Ascending aorta (tissue), 2 donors: ENCODE results near the gene SCN3A. TPM values are rescaled to one million over a fixed set of nuclear protein-coding genes. Genes with fewer than 3 reads are reported as not detected.

ENCODE experiments used
- DNase-seq, 2 donors: peaks; one replicate each; pipeline ENCODE4 v3.0.0-alpha.2; 2019; ENCODE audit warnings: low spot score in 2 of 2
- H3K27ac ChIP-seq, 2 donors: fragments of 200-600 bp; sonication (generic); one replicate each; pipeline ENCODE4 v1.5.1; 2016 to 2017; ENCODE audit warnings: mild to moderate bottlenecking in 1 of 2
- H3K27me3 ChIP-seq: fragments of 200-600 bp; sonication (generic); one replicate; pipeline ENCODE4 v1.5.1; 2017
- H3K36me3 ChIP-seq, 2 donors: fragments of 200-600 bp; sonication (generic); one replicate each; pipeline ENCODE4 v1.5.1; 2016
- H3K4me1 ChIP-seq, 2 donors: fragments of 200-600 bp; sonication (generic); one replicate each; pipeline ENCODE4 v1.5.1; 2016 to 2017; ENCODE audit warnings: mild to moderate bottlenecking in 1 of 2
- H3K4me3 ChIP-seq, 2 donors: fragments of 200-600 bp; sonication (generic); one replicate each; pipeline ENCODE4 v1.5.1; 2016 to 2017; ENCODE audit warnings: mild to moderate bottlenecking in 1 of 2
- H3K9me3 ChIP-seq, 2 donors: fragments of 200-600 bp; sonication (generic); one replicate each; pipeline ENCODE4 v1.5.1; 2016
- CTCF ChIP-seq, 3 experiments: fragments of 200-600 bp in 2 of 3; fragments of 450-650 bp in 1 of 3; sonication (generic) in 2 of 3; IDR thresholded peaks; one replicate each; pipeline ENCODE4 v1.5.1; 2016 to 2019; ENCODE audit warnings: antibody characterized with exemption in 3 of 3, mild to moderate bottlenecking in 1 of 3, moderate library complexity in 1 of 3
- intact Hi-C: fragments of 100-400 bp; cut with DNase I; formaldehyde crosslinking; loops from one replicate; pipeline ENCODE4 v1.15.1; 2023
- total RNA-seq: library from RNA; depleted of rRNA; stranded (reverse); fragments of >200 nt; gene quantifications from one replicate; pipeline ENCODE4 v1.1.0, GENCODE V29; 2016

SCN3A gene
- total RNA-seq, 1 donor from 2014 or later: 1.4 TPM

DNA sequence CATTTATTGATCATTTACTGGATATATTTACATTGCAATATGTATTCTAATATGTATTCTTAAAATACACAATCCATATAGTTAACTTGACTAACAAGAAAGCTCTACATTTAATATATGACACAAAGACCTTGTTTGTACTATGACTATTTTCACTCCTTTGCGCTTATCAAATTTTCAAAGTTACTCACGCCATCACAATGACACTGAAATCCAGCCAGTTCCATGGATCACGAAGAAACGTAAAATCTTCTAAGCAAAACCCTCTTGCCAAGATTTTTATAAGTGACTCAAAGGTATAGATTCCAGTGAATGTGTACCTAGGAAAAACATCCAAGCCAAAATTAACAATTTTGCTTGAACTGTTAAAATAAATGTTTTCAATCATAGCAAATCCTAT, 39.6 kb downstream of the SCN3A start:
- Histone ChIP-seq H3K27ac (no peak overlapping the region), H3K9me3 (no peaks in the 10 kb centered on the region), H3K4me3 (no peak overlapping the region), H3K4me1 (no peaks in the 10 kb centered on the region), H3K27me3 (no peaks in the 10 kb centered on the region), H3K36me3 (no peaks in the 10 kb centered on the region)
- TF ChIP-seq CTCF (IDR thresholded peaks at IDR 0.05): no peak
- no peak for DNase-seq
- intact Hi-C loops: no loop called here

DNA sequence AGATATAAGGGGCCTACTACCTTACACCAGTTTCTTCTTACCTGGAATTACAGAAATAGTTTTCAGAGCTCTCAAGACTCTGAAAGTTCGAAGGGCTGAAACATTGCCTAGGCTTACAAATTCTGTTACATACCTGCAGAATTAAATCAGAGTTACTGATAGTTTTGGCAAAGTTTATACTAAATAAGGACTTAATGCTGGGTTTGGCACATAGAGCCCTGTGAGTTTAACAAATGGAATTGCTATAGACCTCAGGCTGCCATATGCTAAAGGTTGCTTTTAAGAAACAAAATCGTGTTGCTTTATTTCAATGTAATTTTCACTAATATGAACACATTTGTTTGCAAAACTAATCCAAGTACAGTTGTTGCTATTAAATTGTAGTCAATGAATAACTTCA, 40.1 kb downstream of the SCN3A start:
- Histone ChIP-seq H3K27ac (no peak overlapping the region), H3K4me1 (no peaks in the 10 kb centered on the region), H3K4me3 (no peak overlapping the region), H3K9me3 (no peaks in the 10 kb centered on the region), H3K27me3 (no peaks in the 10 kb centered on the region), H3K36me3 (no peaks in the 10 kb centered on the region)
- no peak for DNase-seq
- intact Hi-C loops: no loop called here
- TF ChIP-seq CTCF (IDR thresholded peaks at IDR 0.05): no peak

DNA sequence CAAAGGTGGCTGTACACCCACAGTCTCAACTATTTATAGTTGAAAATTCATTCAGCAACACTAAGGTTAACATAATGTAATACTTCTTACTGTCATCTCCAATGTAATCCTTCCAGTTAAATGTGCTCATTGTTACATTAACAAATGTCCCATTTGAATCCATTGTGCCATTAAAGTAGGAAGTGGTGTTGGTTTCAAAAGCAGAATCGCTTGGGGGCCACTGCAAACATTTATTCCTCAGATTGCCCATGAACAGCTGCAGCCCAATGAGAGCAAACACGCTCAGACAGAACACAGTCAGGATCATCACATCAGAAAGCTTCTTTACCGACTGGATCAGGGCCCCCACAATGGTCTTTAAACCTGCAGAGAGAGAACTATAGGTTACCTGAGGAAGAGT, 41.4 kb downstream of the SCN3A start:
- H3K4me1 ChIP-seq: no peaks in the 10 kb centered on the region
- no peak overlapping the region for H3K4me3 ChIP-seq
- H3K9me3 ChIP-seq: no peaks in the 10 kb centered on the region
- no peak for TF ChIP-seq CTCF (IDR thresholded peaks at IDR 0.05)
- H3K27me3 ChIP-seq: no peaks in the 10 kb centered on the region
- no peak for DNase-seq
- H3K27ac ChIP-seq: no peak overlapping the region
- no peaks in the 10 kb centered on the region for H3K36me3 ChIP-seq
- intact Hi-C loops: no loop called here

GRCh38 chr2:165161510-165161909, 42.3 kb downstream of the SCN3A start:
- DNase-seq: no peak
- no peak overlapping the region for H3K4me3 ChIP-seq
- TF ChIP-seq CTCF (IDR thresholded peaks at IDR 0.05): no peak
- H3K27me3 ChIP-seq: no peaks in the 10 kb centered on the region
- H3K27ac ChIP-seq: no peak overlapping the region
- no peaks in the 10 kb centered on the region for H3K4me1 ChIP-seq
- no peaks in the 10 kb centered on the region for H3K9me3 ChIP-seq
- intact Hi-C loops: no loop called here
- H3K36me3 ChIP-seq: no peaks in the 10 kb centered on the region

GRCh38 chr2:165157160-165157559, 46.7 kb downstream of the SCN3A start:
- Histone ChIP-seq H3K4me3 (no peak overlapping the region), H3K9me3 (no peaks in the 10 kb centered on the region), H3K27me3 (no peaks in the 10 kb centered on the region), H3K27ac (no peak overlapping the region), H3K36me3 (no peaks in the 10 kb centered on the region), H3K4me1 (no peaks in the 10 kb centered on the region)
- intact Hi-C loops: no loop called here
- no peak for TF ChIP-seq CTCF (IDR thresholded peaks at IDR 0.05)
- no peak for DNase-seq

GRCh38 chr2:165155152-165155551, 48.7 kb downstream of the SCN3A start:
- no peak overlapping the region for H3K4me3 ChIP-seq

More at GRCh38 chr2:165155152-165155551, 48.7 kb downstream of the SCN3A start:
- intact Hi-C loops: no loop called here
- DNase-seq: no peak
- TF ChIP-seq CTCF (IDR thresholded peaks at IDR 0.05): no peak
- Histone ChIP-seq H3K27ac (no peak overlapping the region), H3K27me3 (no peaks in the 10 kb centered on the region), H3K36me3 (no peaks in the 10 kb centered on the region), H3K4me1 (no peaks in the 10 kb centered on the region), H3K9me3 (no peaks in the 10 kb centered on the region)
